ENCODE measurements around the gene SH3RF1. TPM values are rescaled to one million over a fixed set of nuclear protein-coding genes. Genes with fewer than 3 reads are reported as not detected.

The SH3RF1 gene
- total RNA-seq, 4 donors from 2014 or later: 10.6 to 17.9 (median 13.3) TPM

GRCh38 chr4:169127314-169127713 is 143.4 kb downstream of the SH3RF1 start:
- Histone ChIP-seq H3K9me3 (no peaks in the 10 kb centered on the region), H3K36me3 (peaks cover 0 to 28% (median 0%) of the 10 kb centered on the region in 3 donors), H3K4me3 (no peak overlapping the region), H3K27ac (no peak overlapping the region), H3K27me3 (no peaks in the 10 kb centered on the region), H3K4me1 (peaks cover 0 to 4% (median 1%) of the 10 kb centered on the region in 4 donors)
- WGBS, 2 donors: 98 to 100% methylated on average over 1 of the region's 1 CpG
- no peak for DNase-seq (ENCODE audit: low spot score in 2 of 2)
- no peak for TF ChIP-seq EP300 (IDR thresholded peaks at IDR 0.05)
- TF ChIP-seq CTCF (IDR thresholded peaks at IDR 0.05): no peak
- no peak for TF ChIP-seq POLR2A (IDR thresholded peaks at IDR 0.05)

- peaks cover 0 to 33% (median 0%) of the 10 kb centered on the region in 3 donors for H3K36me3 ChIP-seq
- no peak for DNase-seq (ENCODE audit: low spot score in 2 of 2)
- WGBS, 2 donors: 76 to 79% methylated on average over 2 of the region's 2 CpGs
- H3K4me1 ChIP-seq: peaks cover 0 to 5% (median 0%) of the 10 kb centered on the region in 4 donors
- no peak for TF ChIP-seq CTCF (IDR thresholded peaks at IDR 0.05)
- no peak for TF ChIP-seq POLR2A (IDR thresholded peaks at IDR 0.05)
- no peak for TF ChIP-seq EP300 (IDR thresholded peaks at IDR 0.05)
- no peak overlapping the region for H3K27ac ChIP-seq
- no peaks in the 10 kb centered on the region for H3K27me3 ChIP-seq
- no peaks in the 10 kb centered on the region for H3K9me3 ChIP-seq
- H3K4me3 ChIP-seq: no peak overlapping the region
Measured at GRCh38 chr4:169124661-169125060, 146.1 kb downstream of the SH3RF1 start.

GRCh38 chr4:169122422-169122821 is 148.3 kb downstream of the SH3RF1 start:
- WGBS, 2 donors: 62 to 70% methylated on average over 2 of the region's 2 CpGs

GRCh38 chr4:169121861-169122382 is 148.8 kb downstream of the SH3RF1 start:
- peaks cover 0 to 36% (median 0%) of the 10 kb centered on the region in 3 donors for H3K36me3 ChIP-seq
- no peak for DNase-seq (ENCODE audit: low spot score in 2 of 2)
- no peak for TF ChIP-seq EP300 (IDR thresholded peaks at IDR 0.05)
- TF ChIP-seq POLR2A (IDR thresholded peaks at IDR 0.05): no peak
- no peak for TF ChIP-seq CTCF (IDR thresholded peaks at IDR 0.05)
- no peaks in the 10 kb centered on the region for H3K27me3 ChIP-seq
- H3K4me1 ChIP-seq: peaks cover 0 to 7% (median 0%) of the 10 kb centered on the region in 4 donors
- H3K4me3 ChIP-seq: no peak overlapping the region
- 94% methylated on average over 12 of the region's 12 CpGs for WGBS, 2 donors
- no peaks in the 10 kb centered on the region for H3K9me3 ChIP-seq
- no peak overlapping the region for H3K27ac ChIP-seq

More at GRCh38 chr4:169122422-169122821, 148.3 kb downstream of the SH3RF1 start:
- H3K27me3 ChIP-seq: no peaks in the 10 kb centered on the region
- H3K36me3 ChIP-seq: peaks cover 0 to 31% (median 0%) of the 10 kb centered on the region in 3 donors
- TF ChIP-seq EP300 (IDR thresholded peaks at IDR 0.05): no peak
- TF ChIP-seq CTCF (IDR thresholded peaks at IDR 0.05): no peak
- TF ChIP-seq POLR2A (IDR thresholded peaks at IDR 0.05): no peak
- no peak overlapping the region for H3K4me3 ChIP-seq
- no peaks in the 10 kb centered on the region for H3K9me3 ChIP-seq
- DNase-seq (ENCODE audit: low spot score in 2 of 2): no peak
- peaks cover 0 to 7% (median 0%) of the 10 kb centered on the region in 4 donors for H3K4me1 ChIP-seq
- no peak overlapping the region for H3K27ac ChIP-seq

- 67 to 73% methylated on average over 2 of the region's 2 CpGs for WGBS, 2 donors
- H3K27me3 ChIP-seq: no peaks in the 10 kb centered on the region
- no peak for DNase-seq (ENCODE audit: low spot score in 2 of 2)
- H3K27ac ChIP-seq: no peak overlapping the region
- peaks cover 0 to 49% (median 0%) of the 10 kb centered on the region in 3 donors for H3K36me3 ChIP-seq
- no peak for TF ChIP-seq POLR2A (IDR thresholded peaks at IDR 0.05)
- no peak for TF ChIP-seq EP300 (IDR thresholded peaks at IDR 0.05)
- TF ChIP-seq CTCF (IDR thresholded peaks at IDR 0.05): no peak
- H3K4me1 ChIP-seq: peaks cover 0 to 7% (median 0%) of the 10 kb centered on the region in 4 donors
- no peaks in the 10 kb centered on the region for H3K9me3 ChIP-seq
- no peak overlapping the region for H3K4me3 ChIP-seq
Measured at GRCh38 chr4:169120624-169121023, 150.1 kb downstream of the SH3RF1 start.
